SK-N-SH (cell line): Measurements from ENCODE around the gene JMJD8. TPM values are rescaled to one million over a fixed set of nuclear protein-coding genes. Genes with fewer than 3 reads are reported as not detected.
A peak's percentile ranks its signal among the peaks of the same experiment; 100 is the strongest.

Source experiments
- CTCF ChIA-PET: fragments of 300-600, 350-600 bp; formaldehyde crosslinking; extraction: SDS; loops from one replicate; lab custom pipeline; 2021; lab: Yijun Ruan, JAX
- POLR2A ChIA-PET: fragments of 350-600 bp; sonication (Branson Sonifier 250); formaldehyde crosslinking; extraction: SDS; loops from one replicate; lab custom pipeline; 2020; ENCODE audit warnings: antibody characterized with exemption, inconsistent platforms; lab: Yijun Ruan, JAX
- DNase-seq: peaks from one replicate; pipeline ENCODE4 v3.0.0; 2012
- H2AFZ ChIP-seq: fragments of 200-600 bp; sonication (generic); 2 replicates; pipeline ENCODE4 v1.8.1; 2016; ENCODE audit warnings: antibody characterized with exemption, mild to moderate bottlenecking, low read depth
- H3F3A ChIP-seq: fragments of 200-600 bp; sonication (generic); replicated peaks from 2 replicates; pipeline ENCODE3; 2016; ENCODE audit warnings: antibody characterized with exemption, mild to moderate bottlenecking; ENCODE audit not compliant: insufficient read depth
- H3K27ac ChIP-seq, 2 experiments: fragments of 200-500 bp in 1 of 2; fragments of 200-600 bp in 1 of 2; sonication (Bioruptor generic) in 1 of 2; sonication (generic), shearing (Covaris generic) in 1 of 2; 2 replicates each; pipeline versions ENCODE4 v1.5.1 to v1.6.1; 2014 to 2016; ENCODE audit warnings: low read depth in 2 of 2, inconsistent platforms in 1 of 2, low read length in 1 of 2, mild to moderate bottlenecking in 1 of 2, mixed read lengths in 1 of 2
- H3K27me3 ChIP-seq: fragments of 200-600 bp; sonication (generic), shearing (Covaris generic); 2 replicates; pipeline ENCODE4 v1.6.1; 2016; ENCODE audit warnings: mixed run types; ENCODE audit not compliant: insufficient read depth
- H3K36me3 ChIP-seq, 2 experiments: fragments of 200-500 bp in 1 of 2; fragments of 200-600 bp in 1 of 2; sonication (Bioruptor generic) in 1 of 2; sonication (generic) in 1 of 2; replicated peaks in 1 of 2; 2 replicates each; pipeline versions ENCODE3 to v1.5.1; 2014 to 2016; ENCODE audit warnings: low read length in 1 of 2, mild to moderate bottlenecking in 1 of 2; ENCODE audit not compliant: insufficient read depth in 2 of 2, control insufficient read depth in 1 of 2
- H3K4me1 ChIP-seq, 2 experiments: fragments of 200-500 bp in 1 of 2; fragments of 200-600 bp in 1 of 2; sonication (Bioruptor generic) in 1 of 2; sonication (generic), shearing (Covaris generic) in 1 of 2; 2 replicates each; pipeline versions ENCODE4 v1.5.1 to v1.6.1; 2014 to 2016; ENCODE audit warnings: low read depth in 1 of 2, low read length in 1 of 2, mixed run types in 1 of 2; ENCODE audit not compliant: insufficient read depth in 2 of 2, control insufficient read depth in 1 of 2
- H3K4me2 ChIP-seq: fragments of 200-600 bp; sonication (generic), shearing (Covaris generic); 2 replicates; pipeline ENCODE4 v1.6.1; 2017; ENCODE audit warnings: mixed run types
- H3K4me3 ChIP-seq, 2 experiments: fragments of 200-500 bp in 1 of 2; fragments of 200-600 bp in 1 of 2; sonication (Bioruptor generic) in 1 of 2; sonication (generic), shearing (Covaris generic) in 1 of 2; 2 replicates each; pipeline versions ENCODE4 v1.5.1 to v1.8.1; 2014 to 2016; ENCODE audit warnings: low read depth in 2 of 2, inconsistent platforms in 1 of 2, low read length in 1 of 2, mild to moderate bottlenecking in 1 of 2, mixed read lengths in 1 of 2, moderate library complexity in 1 of 2
- H3K79me2 ChIP-seq: fragments of 200-600 bp; sonication (generic); 2 replicates; pipeline ENCODE4 v1.8.1; 2017; ENCODE audit warnings: mild to moderate bottlenecking; ENCODE audit not compliant: insufficient read depth
- H3K9ac ChIP-seq: fragments of 200-600 bp; sonication (generic); 2 replicates; pipeline ENCODE4 v1.6.1; 2017; ENCODE audit warnings: mixed run types
- H3K9me2 ChIP-seq: fragments of 200-600 bp; sonication (generic); 2 replicates; pipeline ENCODE4 v1.6.1; 2017; ENCODE audit warnings: mixed run types
- H3K9me3 ChIP-seq: fragments of 200-600 bp; sonication (generic); 2 replicates; pipeline ENCODE4 v1.6.1; 2017; ENCODE audit warnings: mixed run types, mild to moderate bottlenecking, moderate library complexity
- H4K20me1 ChIP-seq: fragments of 200-600 bp; sonication (generic); 2 replicates; pipeline ENCODE4 v1.6.1; 2017; ENCODE audit warnings: mild to moderate bottlenecking, mixed run types; ENCODE audit not compliant: insufficient read depth
- MXI1 ChIP-seq: IDR thresholded peaks from 2 replicates; pipeline ENCODE4 v1.6.1; 2012; ENCODE audit warnings: mild to moderate bottlenecking, low read depth, low read length, improper control_type of control experiment
- NFIC ChIP-seq: IDR thresholded peaks from 2 replicates; pipeline ENCODE4 v1.4.0; 2012; ENCODE audit warnings: borderline replicate concordance
- POLR2AphosphoS5 ChIP-seq: IDR thresholded peaks from 2 replicates; pipeline ENCODE4 v1.6.1; 2012; ENCODE audit warnings: low read depth, low read length
- RAD21 ChIP-seq: IDR thresholded peaks from 2 replicates; pipeline ENCODE4 v1.6.1; 2012; ENCODE audit warnings: mild to moderate bottlenecking, low read length
- RCOR1 ChIP-seq: fragments of 150-350 bp; IDR thresholded peaks from 2 replicates; pipeline ENCODE4 v1.6.1; 2017; ENCODE audit warnings: antibody characterized with exemption, low read length
- RXRA ChIP-seq: IDR thresholded peaks from 2 replicates; pipeline ENCODE4 v1.4.0; 2012; ENCODE audit warnings: low read depth, mild to moderate bottlenecking, borderline replicate concordance
- SIN3A ChIP-seq: IDR thresholded peaks from 2 replicates; pipeline ENCODE4 v1.6.1; 2012; ENCODE audit warnings: low read depth, mild to moderate bottlenecking, low read length, moderate library complexity, borderline replicate concordance
- TCF12 ChIP-seq: IDR thresholded peaks from 2 replicates; pipeline ENCODE4 v1.4.0; 2012
- WGBS: methylation state at CpG from one replicate; pipeline ENCODE4 v1.1.6; 2017; ENCODE audit warnings: low lambda C conversion rate; 5-methylcytosine and 5-hydroxymethylcytosine counted together
- polyA plus RNA-seq, 3 experiments: library from polyadenylated mRNA; depleted of rRNA; stranded (reverse); fragments of >200 nt; gene quantifications; 2 replicates each; pipeline ENCODE4 v1.2.3, GENCODE V29; 2012
- TF ChIP-seq, protein P1 (sequence below): IDR thresholded peaks from 2 replicates; pipeline ENCODE4; 2012
- TF ChIP-seq, protein P2 (sequence below): fragments of 150-350 bp; IDR thresholded peaks from 2 replicates; pipeline ENCODE4 v1.6.1; 2017; ENCODE audit warnings: antibody characterized with exemption, low read length, low read depth, borderline replicate concordance
- TF ChIP-seq, protein P3 (sequence below): IDR thresholded peaks from 2 replicates; pipeline ENCODE4 v1.4.0; 2012; ENCODE audit warnings: low read depth
- TF ChIP-seq, protein P4 (sequence below): fragments of 200-600 bp; sonication (generic); IDR thresholded peaks from 2 replicates; pipeline ENCODE4 v1.6.1; 2017; ENCODE audit warnings: antibody characterized with exemption, mild to moderate bottlenecking, moderate library complexity
- TF ChIP-seq, protein P5 (sequence below): IDR thresholded peaks from 2 replicates; pipeline ENCODE4 v1.4.0; 2012; ENCODE audit warnings: low read depth, borderline replicate concordance

JMJD8 gene
- polyA plus RNA-seq, 1 of the 3 experiments (the other 2 are of a cell fraction) = 67.0 TPM

DNA sequence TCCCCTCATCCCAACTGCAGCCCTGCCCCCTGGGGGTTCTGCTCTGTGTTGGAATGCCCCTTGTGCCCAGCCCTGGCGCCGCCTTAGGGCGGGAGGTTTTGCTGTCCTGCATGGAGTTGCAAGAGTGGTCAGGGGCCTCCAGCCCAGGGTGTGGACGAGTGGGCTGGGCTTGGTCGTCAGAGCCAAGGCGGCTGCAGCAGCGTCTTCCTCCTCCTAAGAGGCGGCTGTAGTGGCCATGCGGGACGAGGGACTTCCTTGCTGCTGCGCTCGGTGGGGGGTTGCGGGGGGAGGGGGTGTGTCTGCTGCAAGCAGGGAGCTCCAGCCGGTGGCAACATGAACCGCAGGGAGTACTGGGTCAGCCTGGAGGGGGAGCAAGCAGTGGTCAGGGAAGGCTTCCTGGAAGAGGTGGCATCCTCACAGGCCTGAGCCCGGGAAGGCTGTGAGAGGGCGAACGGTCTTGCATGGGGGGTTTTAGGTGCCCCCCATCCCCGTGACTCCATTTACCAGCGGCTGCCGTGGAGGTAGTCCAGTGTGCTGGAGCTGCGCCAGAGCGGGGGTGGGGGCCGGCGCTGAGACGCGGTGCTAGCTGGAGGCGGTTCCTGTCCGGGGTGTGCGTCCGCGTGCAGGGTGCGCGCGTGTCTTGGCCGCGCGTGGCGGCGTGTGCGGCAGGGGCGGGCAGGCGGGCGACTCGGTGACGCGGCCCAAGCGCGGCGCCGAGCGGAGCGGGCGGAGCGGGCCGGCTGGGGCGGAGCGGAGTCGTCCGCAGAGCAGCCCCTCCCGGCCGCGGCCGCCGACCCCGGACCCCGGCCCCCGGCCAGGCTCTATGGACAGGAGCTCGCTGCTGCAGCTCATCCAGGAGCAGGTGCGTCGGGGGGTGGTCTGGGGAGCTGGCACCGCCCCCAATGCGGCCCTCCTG is 8.9 kb downstream of the JMJD8 start, which contains the start of gene RHBDL1:
RHBDL1 (plus strand) TSS at position 704 of the 916 bp plus-strand sequence; CDS start at position 824, 120 bp downstream.
- Histone ChIP-seq H3K4me3 (peak within 1 kb of the TSS in 1 of 2 experiments; percentile 27; a peak in 1 of 4 replicates), H3K4me2 (no peak within 1 kb of the TSS), H3K9me2 (no peaks in the 10 kb centered on the region), H3K9ac (no peak within 1 kb of the TSS), H3K9me3 (no peaks in the 10 kb centered on the region), H3K36me3 (peaks cover 5 to 40% of the 10 kb centered on the region in 2 experiments), H3K27ac (no peak within 1 kb of the TSS; a peak in 1 of 4 replicates), H4K20me1 (no peaks in the 10 kb centered on the region), H3K27me3 (no peaks in the 10 kb centered on the region), H3F3A (peaks cover 4% of the 10 kb centered on the region), H3K4me1 (peaks cover 4 to 16% of the 10 kb centered on the region in 2 experiments; a peak in 2 of 4 replicates), H3K79me2 (peaks cover 2% of the 10 kb centered on the region; the same call in 1 of the 2 replicates), H2AFZ (no peak within 1 kb of the TSS)
- TF ChIP-seq TCF12 = no peak
- TF ChIP-seq, protein P1, sequence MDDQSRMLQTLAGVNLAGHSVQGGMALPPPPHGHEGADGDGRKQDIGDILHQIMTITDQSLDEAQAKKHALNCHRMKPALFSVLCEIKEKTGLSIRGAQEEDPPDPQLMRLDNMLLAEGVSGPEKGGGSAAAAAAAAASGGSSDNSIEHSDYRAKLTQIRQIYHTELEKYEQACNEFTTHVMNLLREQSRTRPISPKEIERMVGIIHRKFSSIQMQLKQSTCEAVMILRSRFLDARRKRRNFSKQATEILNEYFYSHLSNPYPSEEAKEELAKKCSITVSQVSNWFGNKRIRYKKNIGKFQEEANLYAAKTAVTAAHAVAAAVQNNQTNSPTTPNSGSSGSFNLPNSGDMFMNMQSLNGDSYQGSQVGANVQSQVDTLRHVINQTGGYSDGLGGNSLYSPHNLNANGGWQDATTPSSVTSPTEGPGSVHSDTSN = 0 out of 2 replicates have a peak, but pooled peaks have one; percentile 8
- peak; percentile 35; the same call in 1 of the 2 replicates for TF ChIP-seq NFIC
- peak; percentile 48; the same call in 1 of the 2 replicates for TF ChIP-seq SIN3A
- no peak for TF ChIP-seq MXI1
- POLR2A ChIA-PET = interaction anchor here (0.7 to 1.2 kb wide), 5 partner anchors 9 to 745 kb away, joined by 3 to 5 read pairs (median 3); partner anchors contain the start of genes JMJD8 and UQCC4
- 3% methylated on average over 6 of the region's 73 CpGs for WGBS
- CTCF ChIA-PET = interaction anchor here (0.6 to 4.6 kb wide), 7 partner anchors 7 to 280 kb away, joined by 3 to 20 read pairs (median 4); partner anchors contain the start of genes RHOT2 and WDR24
- peak; percentile 80 for DNase-seq

DNA sequence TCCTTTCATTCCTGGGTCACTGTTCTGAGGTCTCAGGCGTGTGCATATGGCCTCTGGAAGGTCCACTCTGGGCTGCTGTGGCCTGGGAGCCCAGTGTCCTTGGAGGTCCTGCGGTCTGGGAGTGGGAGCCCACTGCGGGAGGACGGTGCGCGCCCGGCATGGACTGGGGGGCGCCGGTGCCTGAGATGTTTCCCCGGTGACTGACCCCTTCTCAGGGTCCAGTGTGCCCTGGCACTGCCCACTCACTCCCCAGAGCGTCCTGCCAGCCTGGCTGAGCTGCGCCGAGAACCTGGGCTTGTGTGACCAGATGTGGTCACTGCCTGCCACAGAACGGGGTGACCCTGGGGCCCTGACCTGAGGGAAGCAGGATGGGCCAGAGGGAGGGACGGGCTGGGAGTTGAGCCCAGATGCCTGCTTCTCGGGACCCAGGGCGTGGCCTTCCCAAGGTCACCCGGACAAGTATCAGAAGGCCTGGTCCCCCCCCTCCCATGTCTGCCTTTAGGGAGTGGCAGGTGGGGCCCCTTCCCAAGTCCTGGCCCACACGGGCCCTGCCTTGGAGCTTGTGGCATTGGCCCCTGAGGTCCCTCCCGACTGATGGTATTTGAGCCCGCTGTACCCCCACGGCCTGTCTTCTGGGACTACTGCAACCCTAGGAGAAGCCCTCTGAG is 9.8 kb downstream of the JMJD8 start:
- H3K4me3 ChIP-seq = no peak overlapping the region
- DNase-seq = no peak
- no peaks in the 10 kb centered on the region for H3K9me2 ChIP-seq
- CTCF ChIA-PET = interaction anchor here (1.5 to 4.6 kb wide), 3 partner anchors 14 to 279 kb away, joined by 3 to 20 read pairs (median 7); no protein-coding TSS in a partner anchor
- H4K20me1 ChIP-seq = 0 out of 2 replicates have a peak, but pooled peaks cover 2% of the 10 kb centered on the region
- no peak overlapping the region for H2AFZ ChIP-seq
- peaks cover 11% of the 10 kb centered on the region; the same call in 1 of the 2 replicates for H3K79me2 ChIP-seq
- H3K9me3 ChIP-seq = no peaks in the 10 kb centered on the region
- H3K9ac ChIP-seq = no peak overlapping the region
- peaks cover 4% of the 10 kb centered on the region for H3F3A ChIP-seq
- POLR2A ChIA-PET = interaction anchor here (1.1 kb wide), 1 partner anchor 8 kb away, joined by 3 read pairs; no protein-coding TSS in a partner anchor
- no peak overlapping the region; a peak in 1 of 4 replicates for H3K27ac ChIP-seq
- WGBS = 88% methylated on average over 2 of the region's 22 CpGs
- H3K4me2 ChIP-seq = no peak overlapping the region
- no peaks in the 10 kb centered on the region for H3K27me3 ChIP-seq
- peaks cover 4 to 19% of the 10 kb centered on the region in 2 experiments; a peak in 2 of 4 replicates for H3K4me1 ChIP-seq
- TF ChIP-seq RCOR1 (no peak), SIN3A (no peak), POLR2AphosphoS5 (no peak), RAD21 (no peak), TCF12 (no peak), RXRA (no peak)
- TF ChIP-seq, protein P1 = no peak
- TF ChIP-seq, protein P2, sequence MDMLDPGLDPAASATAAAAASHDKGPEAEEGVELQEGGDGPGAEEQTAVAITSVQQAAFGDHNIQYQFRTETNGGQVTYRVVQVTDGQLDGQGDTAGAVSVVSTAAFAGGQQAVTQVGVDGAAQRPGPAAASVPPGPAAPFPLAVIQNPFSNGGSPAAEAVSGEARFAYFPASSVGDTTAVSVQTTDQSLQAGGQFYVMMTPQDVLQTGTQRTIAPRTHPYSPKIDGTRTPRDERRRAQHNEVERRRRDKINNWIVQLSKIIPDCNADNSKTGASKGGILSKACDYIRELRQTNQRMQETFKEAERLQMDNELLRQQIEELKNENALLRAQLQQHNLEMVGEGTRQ = no peak
- TF ChIP-seq, protein P3, sequence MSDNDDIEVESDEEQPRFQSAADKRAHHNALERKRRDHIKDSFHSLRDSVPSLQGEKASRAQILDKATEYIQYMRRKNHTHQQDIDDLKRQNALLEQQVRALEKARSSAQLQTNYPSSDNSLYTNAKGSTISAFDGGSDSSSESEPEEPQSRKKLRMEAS = no peak
- TF ChIP-seq, protein P4, sequence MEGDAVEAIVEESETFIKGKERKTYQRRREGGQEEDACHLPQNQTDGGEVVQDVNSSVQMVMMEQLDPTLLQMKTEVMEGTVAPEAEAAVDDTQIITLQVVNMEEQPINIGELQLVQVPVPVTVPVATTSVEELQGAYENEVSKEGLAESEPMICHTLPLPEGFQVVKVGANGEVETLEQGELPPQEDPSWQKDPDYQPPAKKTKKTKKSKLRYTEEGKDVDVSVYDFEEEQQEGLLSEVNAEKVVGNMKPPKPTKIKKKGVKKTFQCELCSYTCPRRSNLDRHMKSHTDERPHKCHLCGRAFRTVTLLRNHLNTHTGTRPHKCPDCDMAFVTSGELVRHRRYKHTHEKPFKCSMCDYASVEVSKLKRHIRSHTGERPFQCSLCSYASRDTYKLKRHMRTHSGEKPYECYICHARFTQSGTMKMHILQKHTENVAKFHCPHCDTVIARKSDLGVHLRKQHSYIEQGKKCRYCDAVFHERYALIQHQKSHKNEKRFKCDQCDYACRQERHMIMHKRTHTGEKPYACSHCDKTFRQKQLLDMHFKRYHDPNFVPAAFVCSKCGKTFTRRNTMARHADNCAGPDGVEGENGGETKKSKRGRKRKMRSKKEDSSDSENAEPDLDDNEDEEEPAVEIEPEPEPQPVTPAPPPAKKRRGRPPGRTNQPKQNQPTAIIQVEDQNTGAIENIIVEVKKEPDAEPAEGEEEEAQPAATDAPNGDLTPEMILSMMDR = no peak
- TF ChIP-seq, protein P5, sequence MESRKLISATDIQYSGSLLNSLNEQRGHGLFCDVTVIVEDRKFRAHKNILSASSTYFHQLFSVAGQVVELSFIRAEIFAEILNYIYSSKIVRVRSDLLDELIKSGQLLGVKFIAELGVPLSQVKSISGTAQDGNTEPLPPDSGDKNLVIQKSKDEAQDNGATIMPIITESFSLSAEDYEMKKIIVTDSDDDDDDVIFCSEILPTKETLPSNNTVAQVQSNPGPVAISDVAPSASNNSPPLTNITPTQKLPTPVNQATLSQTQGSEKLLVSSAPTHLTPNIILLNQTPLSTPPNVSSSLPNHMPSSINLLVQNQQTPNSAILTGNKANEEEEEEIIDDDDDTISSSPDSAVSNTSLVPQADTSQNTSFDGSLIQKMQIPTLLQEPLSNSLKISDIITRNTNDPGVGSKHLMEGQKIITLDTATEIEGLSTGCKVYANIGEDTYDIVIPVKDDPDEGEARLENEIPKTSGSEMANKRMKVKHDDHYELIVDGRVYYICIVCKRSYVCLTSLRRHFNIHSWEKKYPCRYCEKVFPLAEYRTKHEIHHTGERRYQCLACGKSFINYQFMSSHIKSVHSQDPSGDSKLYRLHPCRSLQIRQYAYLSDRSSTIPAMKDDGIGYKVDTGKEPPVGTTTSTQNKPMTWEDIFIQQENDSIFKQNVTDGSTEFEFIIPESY = no peak
- H3K36me3 ChIP-seq = peaks cover 5 to 49% of the 10 kb centered on the region in 2 experiments
